ENCODE data around the gene GNAO1.
A peak's percentile ranks its signal among the peaks of the same experiment; 100 is the strongest.

GNAO1 gene

DNA sequence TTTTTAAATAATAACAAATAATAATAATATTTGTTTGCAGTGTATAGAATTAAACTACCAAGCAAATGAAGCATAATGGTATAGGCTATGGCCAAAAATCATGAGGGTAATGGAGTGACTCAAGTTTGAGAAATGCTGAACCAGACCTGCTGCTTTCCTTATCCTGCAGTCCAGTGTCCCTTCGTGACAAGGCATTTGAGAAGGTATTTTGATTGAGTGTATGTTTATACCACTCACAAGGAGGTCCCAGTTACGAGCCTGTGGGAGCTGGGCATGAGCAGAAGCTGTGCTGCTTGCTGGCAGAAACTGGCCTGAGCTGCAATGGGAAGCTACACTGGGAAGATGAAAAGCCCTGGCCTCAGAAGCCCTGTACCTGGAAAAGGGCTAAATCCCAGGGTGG, 50.3 kb downstream of the GNAO1 start:
- no peak for DNase-seq (ENCODE audit: low read depth, low spot score)

DNA sequence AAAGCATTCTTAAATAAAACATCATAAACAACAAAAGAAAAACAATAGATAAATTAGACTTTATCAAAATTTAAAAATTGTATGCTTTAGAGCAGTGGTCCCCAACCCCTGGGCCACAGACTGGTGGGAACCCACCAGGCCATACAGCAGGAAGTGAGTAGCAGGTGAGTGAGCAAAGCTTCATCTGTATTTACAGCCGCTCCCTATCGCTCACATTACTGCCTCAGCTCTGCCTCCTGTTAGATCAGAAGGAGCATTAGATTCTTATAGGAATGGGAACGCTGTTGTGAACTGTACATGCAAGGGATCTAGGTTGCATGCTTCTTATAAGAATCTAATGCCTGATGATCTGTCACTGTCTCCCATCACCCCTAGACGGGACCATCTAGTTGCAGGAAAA, 51.5 kb downstream of the GNAO1 start:
- no peak for DNase-seq (ENCODE audit: low read depth, low spot score)

DNA sequence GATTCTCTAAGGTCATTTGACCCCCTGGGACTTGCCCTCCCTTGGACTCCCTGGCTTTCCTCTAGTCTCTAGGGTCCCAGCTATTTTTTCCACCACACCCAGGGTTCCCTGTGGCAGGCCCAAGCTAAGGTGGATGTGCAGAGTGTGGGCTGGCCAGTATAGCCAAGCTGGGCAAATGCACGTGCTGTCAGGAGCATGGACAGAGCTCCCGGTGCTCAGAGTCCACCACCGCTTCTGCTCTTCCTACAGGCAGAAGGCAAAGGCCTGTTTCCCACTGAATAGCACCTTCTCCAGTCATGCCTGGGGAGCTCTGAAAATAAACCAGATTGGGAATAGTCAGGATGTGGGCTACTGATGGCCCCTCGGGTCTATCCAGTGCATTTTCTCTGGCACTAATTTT, 53.3 kb downstream of the GNAO1 start:
- no peak for DNase-seq (ENCODE audit: low read depth, low spot score)

DNA sequence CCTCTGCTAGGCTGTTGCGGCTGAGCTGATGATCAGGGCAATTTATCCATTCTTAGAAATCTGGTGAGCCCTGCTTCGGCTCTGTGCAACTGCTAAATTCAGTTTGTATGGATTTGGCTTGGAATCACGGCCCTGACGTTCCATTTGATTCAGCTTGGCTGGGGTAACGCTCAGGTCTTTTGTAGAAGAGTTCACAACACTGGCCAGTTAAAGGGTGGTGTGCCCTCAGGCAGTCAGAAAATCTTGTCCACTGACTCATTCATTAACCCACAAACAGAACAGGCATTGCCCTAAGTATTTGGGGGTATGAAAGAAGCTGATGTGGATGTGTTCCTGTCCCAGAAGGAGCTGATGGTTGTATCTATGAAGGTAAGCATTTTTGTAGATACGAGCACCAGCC, 53.9 kb downstream of the GNAO1 start:
- peak; percentile 69 for DNase-seq (ENCODE audit: low read depth, low spot score)

DNA sequence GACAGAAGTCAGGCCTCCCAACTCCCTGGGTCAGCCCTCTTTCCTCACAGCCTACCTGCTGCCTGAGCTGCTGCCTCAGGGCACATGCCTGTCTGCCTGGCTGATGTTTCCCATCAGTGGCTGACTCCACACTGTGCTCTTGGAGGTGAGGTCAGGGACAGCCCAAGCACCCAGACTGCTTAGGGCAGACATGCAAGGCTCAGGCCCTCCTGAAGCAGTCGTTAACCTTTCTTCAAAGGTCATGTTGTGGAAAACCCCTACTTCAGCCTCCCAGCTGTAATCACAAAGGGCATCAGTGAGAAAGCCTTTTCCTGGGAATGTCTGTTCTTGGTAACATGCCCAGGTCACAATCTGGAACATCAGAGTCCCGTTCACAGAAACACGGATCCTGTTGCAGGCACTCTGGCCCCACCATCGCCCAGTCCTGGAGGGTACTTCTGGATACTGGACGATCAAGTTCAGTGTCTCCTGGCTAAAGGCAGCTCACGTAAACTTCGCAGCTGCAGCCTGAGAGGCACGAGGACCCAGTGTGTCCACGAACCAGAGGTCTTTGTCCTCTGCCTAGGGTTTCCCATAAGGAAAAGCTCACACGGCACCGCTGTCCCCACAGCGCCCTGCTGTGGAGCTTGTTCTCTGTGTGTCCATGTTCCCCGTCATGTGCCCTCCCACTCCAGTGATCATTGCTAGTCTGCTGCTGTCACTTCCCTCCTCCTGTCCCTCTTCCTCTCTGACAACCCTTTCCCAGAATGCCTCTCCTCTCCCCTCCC, 54.9 kb downstream of the GNAO1 start:
- DNase-seq (ENCODE audit: low read depth, low spot score), result peak; percentile 97

DNA sequence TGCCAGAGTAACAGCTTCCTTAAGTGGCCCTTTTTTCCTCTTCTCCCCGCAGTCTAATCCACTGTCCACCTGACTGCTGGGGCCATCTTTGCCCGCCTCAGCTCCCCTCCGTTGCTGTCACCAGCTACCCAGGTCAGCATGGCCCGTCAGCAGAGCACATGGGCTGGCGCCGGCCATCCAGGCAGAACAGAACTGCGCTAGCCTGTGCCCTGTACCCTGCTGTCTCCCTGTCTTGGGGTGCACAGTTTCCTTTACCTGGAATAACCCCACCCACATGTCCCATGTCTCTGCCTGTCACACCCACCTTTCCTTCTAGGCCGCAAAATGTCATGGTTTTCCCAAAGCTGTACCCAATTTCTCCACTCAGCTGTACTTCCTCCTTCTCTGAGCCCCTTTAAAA, 55.7 kb downstream of the GNAO1 start:
- no peak for DNase-seq (ENCODE audit: low read depth, low spot score)

DNA sequence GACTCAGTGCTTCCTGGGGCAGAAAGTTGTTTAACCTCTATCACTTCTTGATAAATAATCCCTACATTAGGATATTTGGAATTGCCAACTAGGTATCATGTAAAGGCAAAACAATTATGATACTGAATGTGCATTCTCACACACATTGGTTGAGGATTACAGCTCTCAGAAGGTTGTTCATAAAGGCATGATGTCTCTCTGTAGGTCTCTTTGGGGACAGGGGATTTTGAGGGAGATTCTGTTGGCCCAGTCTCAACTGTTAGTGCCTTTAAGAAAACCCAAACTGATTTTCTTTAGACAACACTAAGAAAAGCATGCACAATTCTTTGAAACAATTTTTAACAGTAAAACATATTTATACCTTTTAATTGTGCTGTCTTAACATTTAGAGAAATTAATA, 56.5 kb downstream of the GNAO1 start:
- DNase-seq (ENCODE audit: low read depth, low spot score), result no peak

DNA sequence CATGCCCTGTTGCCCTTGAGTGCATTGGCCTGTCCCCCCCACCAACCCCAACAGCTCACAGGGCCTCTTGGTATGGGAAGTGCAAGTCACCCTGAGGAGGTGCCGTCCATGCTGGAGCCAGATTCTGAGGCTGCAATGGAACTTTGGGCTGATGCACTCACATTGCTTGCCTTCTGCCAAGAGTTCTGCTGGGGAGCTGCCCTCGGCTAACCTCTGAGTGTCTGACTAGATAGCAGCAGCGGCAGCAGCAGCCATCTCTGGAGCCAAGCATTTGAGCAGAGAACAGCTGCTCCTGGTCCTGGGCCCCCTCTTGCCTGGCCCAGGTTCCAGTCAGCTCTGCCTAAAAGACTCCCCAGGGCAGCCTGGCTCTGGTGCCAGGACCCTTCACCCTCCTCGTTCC, 61.5 kb downstream of the GNAO1 start:
- DNase-seq (ENCODE audit: low read depth, low spot score), result no peak

DNA sequence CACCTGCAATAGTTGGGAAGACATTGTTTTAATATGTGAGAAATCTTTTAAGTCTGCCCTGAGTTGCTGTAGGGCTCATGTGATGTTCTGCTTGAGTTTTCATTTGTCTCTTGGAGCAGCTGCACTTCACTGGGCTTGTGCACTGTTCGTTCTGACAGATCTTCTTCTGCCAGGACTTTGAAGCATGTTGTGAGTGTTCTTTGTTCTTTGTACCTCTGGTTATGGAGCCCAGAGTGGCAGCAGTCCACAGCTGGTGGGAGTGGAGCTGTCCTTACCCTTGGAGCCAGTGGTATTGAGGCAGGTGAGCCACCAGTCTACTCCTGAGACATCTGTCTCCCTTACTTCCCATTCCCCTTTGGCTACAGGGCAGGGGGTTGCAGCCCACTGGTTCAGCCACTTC, 64.6 kb downstream of the GNAO1 start:
- DNase-seq (ENCODE audit: low read depth, low spot score), result no peak

DNA sequence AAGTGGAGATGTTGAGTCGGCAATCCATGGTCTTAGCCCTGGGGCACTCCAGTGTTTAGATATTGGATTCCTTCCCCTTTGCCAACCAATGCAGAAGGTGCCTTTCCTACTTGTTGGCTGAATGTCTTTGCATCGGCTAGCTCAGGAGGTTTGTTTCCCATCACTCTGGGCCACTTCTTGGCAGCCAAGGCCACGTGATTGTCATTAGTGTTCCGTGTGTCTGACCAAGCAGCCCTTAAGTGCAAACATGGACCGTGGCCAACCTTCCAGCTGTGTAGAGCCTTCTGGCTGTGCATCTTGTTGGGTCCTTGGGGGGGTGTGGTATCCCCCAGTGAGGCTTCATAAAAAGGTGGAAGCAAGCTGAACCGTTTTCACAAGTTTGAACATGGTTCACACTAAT, 66.0 kb downstream of the GNAO1 start:
- no peak for DNase-seq (ENCODE audit: low read depth, low spot score)

DNA sequence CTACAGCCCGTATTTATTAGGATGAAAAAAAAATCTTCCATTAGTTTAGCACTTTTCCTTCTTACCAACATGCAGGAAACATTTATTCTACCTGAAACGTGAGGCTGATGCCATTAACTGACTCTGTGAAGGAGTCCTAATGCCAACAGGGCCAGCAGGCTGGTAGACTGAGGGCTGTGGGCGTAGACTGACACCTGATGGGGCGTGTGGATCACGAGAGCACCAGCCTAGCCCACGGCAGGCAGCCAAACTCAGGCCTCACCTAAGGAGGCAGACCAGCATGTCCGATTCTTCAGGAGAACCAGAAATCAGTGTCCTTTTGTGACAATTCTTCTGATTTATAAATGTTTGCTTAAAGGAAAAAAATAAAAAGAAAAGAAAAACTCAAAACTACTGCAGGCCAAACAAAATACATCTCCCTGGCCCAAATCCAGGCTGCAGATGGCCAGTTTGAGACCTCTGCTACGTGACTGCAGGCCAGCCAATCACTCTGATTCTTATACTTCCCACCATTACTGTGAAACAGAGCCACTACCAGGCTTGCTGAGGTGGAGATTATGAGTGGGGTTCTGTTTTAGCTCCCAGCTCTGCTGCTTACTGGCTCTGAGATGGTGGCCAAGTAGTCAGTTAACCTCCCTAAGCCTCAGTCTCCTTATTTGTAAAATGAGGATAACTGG, 66.5 kb downstream of the GNAO1 start:
- no peak for DNase-seq (ENCODE audit: low read depth, low spot score)

DNA sequence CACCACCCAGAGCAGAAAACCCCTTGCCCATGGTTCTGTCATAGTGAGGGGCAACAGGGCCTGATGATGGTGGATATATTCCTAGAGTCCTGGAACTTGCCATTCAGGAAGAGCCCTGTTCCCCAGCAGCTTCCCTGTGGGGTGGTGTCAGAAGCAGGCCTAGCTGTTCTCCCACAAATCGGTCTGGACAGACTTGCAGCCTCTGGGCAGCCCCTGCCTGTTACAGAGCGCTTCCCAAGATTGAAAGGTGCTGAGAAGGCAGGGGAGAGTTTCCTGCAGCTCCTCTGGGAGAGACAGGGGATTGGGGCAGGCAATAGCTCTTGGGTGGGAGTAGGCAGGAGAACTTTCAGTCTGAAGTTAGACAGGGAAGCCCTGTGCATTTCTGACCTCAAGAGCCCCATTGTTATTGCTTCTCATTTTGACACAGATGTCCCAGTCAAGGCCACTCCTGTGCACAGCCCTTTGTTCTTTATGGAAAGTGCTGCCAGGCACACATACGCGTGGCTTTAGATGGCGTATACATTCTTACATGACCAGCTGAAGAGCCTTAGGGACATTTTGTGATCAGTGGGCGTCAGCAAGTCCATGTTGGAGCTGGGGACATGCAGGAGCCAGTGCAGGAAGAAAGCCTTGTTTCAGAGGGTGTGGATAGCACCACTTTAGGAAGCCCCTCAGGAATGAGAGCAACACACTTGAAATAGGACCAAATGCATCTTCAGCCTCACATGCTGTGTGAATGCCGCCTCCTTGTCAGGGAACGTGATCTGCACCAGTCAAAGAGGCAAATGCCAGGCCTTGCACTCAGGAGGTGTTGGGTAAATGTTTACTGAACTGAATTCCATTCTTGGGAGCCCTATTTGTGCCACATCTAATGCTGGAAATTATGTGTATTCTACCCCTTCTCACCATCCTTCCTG, 67.5 kb downstream of the GNAO1 start:
- DNase-seq (ENCODE audit: low read depth, low spot score), result no peak

DNA sequence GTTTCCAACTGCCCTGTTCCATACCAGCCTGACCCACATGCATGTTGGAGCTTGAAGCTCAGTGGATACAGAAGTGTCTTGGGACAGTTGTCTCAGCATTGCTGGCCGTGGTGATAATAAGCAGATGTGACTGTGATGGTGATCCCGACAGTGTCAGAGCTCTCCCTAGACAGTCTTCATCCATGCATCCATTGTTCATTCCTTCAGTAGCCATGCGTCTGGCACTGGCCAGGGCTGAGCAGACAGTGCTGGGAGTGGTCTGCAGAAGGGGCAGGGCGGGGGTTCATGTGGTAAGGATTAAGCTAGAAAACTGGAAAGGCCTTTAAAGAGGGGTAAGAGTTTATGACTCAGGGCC, 68.1 kb downstream of the GNAO1 start:
- DNase-seq (ENCODE audit: low read depth, low spot score), result no peak

DNA sequence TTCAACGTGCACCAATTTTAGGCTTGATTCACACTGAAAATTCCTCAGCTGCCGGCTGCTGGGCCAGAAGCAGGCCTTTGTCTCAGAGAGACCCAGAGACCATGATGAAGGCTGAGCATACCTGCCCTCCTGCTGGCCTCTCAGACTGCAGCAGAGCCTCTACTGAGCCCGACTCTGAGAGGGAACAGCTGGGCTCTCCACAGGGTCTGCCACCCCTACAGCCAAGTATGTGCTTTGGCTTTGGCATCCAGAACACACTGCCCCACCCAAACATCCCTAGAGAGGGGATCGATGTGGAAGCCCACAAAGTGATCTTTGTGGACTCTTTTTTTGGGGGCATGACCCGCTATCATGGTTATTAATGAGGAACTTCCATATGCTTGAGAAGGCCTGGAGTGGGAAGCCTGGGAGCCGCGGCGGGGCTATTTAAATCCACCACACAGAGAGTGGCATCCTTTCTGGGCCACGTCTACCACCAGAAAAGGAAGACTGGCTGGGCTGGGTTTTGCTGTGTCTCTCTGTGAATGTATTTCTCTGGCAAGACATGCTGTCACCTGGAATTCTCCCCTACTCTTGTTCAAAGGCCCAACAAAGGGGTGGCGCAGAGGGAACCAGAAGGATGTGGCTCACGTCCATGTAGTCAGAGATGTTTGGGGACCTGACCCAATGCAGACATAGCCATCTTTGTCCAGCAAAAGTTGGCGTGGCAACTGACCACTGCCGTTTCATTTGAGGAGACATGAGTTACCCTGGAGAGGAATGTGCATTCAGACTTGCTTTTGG, 69.3 kb downstream of the GNAO1 start:
- DNase-seq (ENCODE audit: low read depth, low spot score), result no peak

DNA sequence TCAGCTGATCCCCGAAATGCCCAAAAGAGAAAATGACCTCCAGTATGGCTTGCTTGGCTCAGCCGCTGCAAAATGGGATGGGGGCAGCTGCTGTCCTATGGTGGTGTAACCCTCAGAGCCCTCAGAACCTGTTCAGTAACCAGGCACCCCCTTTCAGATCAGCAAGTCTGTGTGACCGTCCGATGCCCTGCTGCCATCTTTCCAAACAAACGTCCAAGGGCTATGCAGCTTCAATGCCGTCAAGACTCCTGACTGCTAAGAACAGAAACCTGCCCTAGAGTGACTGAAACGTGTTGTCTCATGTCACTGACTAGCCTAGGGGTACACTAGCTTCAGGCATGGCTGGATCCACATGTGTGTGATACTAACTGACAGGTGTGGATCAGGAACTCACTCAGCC, 70.4 kb downstream of the GNAO1 start:
- DNase-seq (ENCODE audit: low read depth, low spot score), result no peak

DNA sequence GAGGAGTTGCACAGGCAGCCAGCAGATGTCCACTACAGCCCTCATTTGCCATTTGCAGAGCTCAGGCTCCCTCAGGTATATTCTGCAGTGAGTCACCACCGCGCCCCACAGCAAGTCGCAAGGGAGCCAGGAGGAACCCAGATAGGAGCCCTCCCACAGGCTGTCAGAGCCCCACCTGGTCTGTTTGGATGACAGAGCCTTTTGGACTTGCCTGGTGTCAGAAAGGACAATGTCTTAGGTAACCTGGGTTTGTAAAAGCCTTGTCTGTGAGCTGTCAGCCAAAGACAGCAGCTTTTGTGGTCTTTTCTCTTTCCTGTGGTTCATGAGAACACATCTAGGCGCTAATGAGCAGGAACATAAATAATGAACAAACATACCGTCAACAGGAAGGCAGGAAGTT, 70.9 kb downstream of the GNAO1 start:
- peak; percentile 27 for DNase-seq (ENCODE audit: low read depth, low spot score)

DNA sequence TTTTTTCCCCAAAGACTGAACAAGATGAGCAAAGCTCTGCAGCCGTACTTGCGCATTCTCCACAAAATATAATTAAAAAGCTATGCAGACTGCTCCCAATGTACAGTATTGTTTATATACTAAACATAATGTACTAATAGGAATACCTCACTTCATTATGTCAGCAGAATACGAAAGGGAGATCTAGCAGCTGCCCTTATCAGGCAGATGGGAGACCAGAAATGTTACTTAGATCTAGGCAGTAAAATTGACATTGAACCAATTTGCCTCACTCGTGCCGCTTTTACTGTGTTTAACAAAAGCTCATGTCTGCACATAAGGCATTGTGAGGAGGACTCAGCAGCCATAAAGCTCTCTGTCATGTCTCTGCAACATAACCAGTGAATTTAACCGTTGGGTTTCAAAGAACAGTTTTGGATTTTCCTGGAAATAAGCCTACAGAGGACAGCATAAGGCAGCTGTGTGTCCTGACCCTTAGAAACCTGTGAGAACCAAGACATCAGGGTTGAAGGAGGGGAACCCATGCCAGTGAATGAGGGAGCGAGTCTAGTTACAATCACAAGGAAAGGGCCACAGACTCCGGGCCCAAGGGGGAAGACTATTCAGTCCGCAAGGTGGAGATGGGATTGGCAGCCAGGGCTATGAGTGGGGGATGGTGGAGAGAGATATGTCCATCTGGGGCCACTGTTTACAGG, 71.4 kb downstream of the GNAO1 start:
- no peak for DNase-seq (ENCODE audit: low read depth, low spot score)

DNA sequence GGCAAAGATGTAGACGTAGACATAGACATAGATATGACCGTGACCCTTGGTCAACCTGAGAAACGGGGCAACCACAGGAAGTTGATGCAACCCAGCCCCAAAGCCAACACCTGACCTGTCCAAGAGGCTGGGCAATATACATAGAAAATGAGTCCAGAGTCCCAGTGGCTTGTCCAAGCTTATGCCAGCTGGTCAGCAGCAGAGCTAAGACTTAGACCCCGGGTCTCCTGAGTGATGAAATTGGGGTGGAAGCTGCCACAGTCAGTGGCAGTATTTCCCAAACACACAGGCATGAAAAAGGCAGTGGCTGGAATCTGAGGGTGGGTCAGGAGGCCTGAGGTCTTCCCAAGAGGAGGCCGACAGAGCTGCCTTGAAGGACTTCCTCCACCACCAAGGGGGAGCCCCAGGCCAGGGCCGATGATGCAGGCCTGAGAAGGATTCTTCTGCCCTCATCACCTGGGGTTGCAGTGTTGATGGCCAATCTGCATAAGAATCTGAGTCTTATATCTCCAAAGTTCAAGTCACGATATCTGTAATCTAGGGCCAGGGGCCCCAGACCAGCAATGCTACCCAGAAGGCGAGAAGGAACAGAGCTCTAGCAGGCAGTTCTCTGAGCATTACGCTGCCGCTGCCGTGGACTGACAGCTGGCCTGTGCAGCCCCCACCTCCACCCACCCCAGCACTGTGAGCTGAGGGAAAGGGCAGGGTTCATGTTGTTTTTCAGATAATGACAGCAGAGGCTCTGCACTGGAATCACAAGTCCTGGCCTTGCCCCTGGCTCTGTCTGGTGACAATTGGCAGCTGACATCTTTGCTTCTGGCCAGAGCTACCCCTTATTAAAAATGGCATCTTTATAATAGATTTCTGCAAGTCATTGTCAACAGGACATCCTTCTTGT, 72.7 kb downstream of the GNAO1 start:
- DNase-seq (ENCODE audit: low read depth, low spot score), result peak; percentile 79

DNA sequence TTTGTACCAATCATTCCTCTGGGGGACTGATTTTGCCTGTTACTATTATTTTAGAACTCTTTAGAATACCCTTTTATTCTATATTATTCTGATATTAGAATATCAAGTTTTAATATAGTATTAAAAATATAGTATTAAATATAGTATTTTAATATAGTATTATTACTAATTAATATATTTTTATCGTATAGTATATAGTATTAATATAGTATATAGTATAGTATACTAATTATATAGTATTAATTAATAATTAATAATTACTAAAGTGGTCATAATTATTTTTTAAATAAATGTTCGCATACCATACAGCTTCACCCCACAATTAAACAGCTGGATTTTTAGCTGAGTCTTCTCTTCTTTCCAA, 73.3 kb downstream of the GNAO1 start:
- DNase-seq (ENCODE audit: low read depth, low spot score), result no peak

DNA sequence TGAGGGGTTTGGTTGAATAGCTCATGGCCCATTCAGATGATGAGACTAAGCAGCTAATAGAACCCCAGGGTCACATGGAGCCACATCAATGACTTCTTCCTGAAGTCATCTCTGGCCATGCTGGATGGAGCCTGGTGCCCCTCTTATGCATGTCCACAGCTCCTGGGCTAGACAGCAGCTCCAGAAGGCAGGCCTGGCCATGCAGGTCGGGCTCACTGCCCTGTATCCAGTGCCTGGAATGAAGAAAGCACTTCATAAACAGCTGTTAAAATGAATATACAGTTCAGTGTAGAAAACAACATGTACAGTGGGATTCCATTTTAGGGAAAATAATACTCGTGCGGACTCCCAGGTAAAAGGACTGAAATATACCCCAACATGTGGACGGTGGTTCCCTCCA, 73.9 kb downstream of the GNAO1 start:
- DNase-seq (ENCODE audit: low read depth, low spot score), result no peak
